ENCODE measurements around the gene SMYD3.

- TF ChIP-seq CTCF (IDR thresholded peaks at IDR 0.05) (no peak), POLR2A (IDR thresholded peaks at IDR 0.05) (no peak), POLR2AphosphoS5 (IDR thresholded peaks at IDR 0.05) (no peak)
Observed at GRCh38 chr1:246161626-246162025, 345.5 kb downstream of the SMYD3 start.

All from gastroesophageal sphincter (tissue), 3 donors.